ENCODE data around the gene SNX19. TPM values are rescaled to one million over a fixed set of nuclear protein-coding genes. Genes with fewer than 3 reads are reported as not detected.
A peak's percentile ranks its signal among the peaks of the same experiment; 100 is the strongest.

The SNX19 gene
- total and polyA plus RNA-seq, 2 of the 4 experiments (the other 2 are of a cell fraction), result 35.9 to 113 TPM

GRCh38 chr11:130873761-130874160, 42.5 kb downstream of the SNX19 start:
- Histone ChIP-seq H3K9me1 (ENCODE audit: insufficient read depth, low read length) (peaks cover 8% of the 10 kb centered on the region), H2BK20ac (ENCODE audit: low read depth, low read length) (no peak overlapping the region), H3K18ac (ENCODE audit: low read depth, low read length) (no peak overlapping the region), H3K36me3 (ENCODE audit: control insufficient read depth, insufficient read depth, low read length) (peaks cover 29% of the 10 kb centered on the region), H4K8ac (ENCODE audit: low read depth in 2 of 2, low read length in 2 of 2) (no peak overlapping the region; a peak in 1 of 4 replicates), H2BK5ac (ENCODE audit: low read depth, low read length, poor library complexity, severe bottlenecking) (peak overlapping the region; percentile 69), H2BK120ac (ENCODE audit: low read depth, low read length) (no peak overlapping the region), H2AK5ac (ENCODE audit: low read depth, low read length) (no peak overlapping the region), H3K9me3 (ENCODE audit: control insufficient read depth, insufficient read depth, low read length) (no peaks in the 10 kb centered on the region), H3K4me2 (ENCODE audit: low read depth, low read length) (no peak overlapping the region), H2BK15ac (ENCODE audit: low read depth, low read length) (no peak overlapping the region), H4K91ac (ENCODE audit: insufficient read depth, low read depth, low read length) (no peak overlapping the region), H3K4me3 (ENCODE audit: insufficient read depth, low read depth, low read length) (no peak overlapping the region), H3K79me1 (ENCODE audit: low read depth in 1 of 2, low read length in 2 of 2) (peaks cover 0 to 11% of the 10 kb centered on the region in 2 experiments; a peak in 2 of 4 replicates), H3K56ac (ENCODE audit: extremely low read depth, insufficient read depth, low read length) (no peak overlapping the region), H2AFZ (replicated peaks; ENCODE audit: low read length, poor library complexity) (no peak overlapping the region), H3K9ac (ENCODE audit: low read depth, low read length) (no peak overlapping the region), H3K4ac (ENCODE audit: low read depth, low read length) (no peak overlapping the region), H4K5ac (ENCODE audit: low read depth, low read length) (no peak overlapping the region), H3K4me1 (ENCODE audit: control insufficient read depth, insufficient read depth, low read length) (peaks cover 7% of the 10 kb centered on the region), H3K23ac (ENCODE audit: low read depth, low read length) (no peak overlapping the region), H4K20me1 (ENCODE audit: insufficient read depth, low read length) (peaks cover 4% of the 10 kb centered on the region; the same call in 1 of the 2 replicates), H3K27ac (ENCODE audit: insufficient read depth, low read length) (no peak overlapping the region), H3K27me3 (ENCODE audit: control insufficient read depth, insufficient read depth, low read length) (no peaks in the 10 kb centered on the region), H3K14ac (replicated peaks; ENCODE audit: low read depth, low read length) (no peak overlapping the region), H2AK9ac (replicated peaks; ENCODE audit: low read depth, low read length, poor library complexity) (no peak overlapping the region)
- TF ChIP-seq FOS (IDR thresholded peaks at IDR 0.05; ENCODE audit: low read depth, low read length) (peak; percentile 82), POLR2A (IDR thresholded peaks at IDR 0.05; ENCODE audit: low read depth, low read length) (no peak)
- BruUV-seq (replicated peaks), result no TSS peak
- intact Hi-C loops (cut with micrococcal nuclease) (no loop called here), in situ Hi-C loops (cut with MboI; ENCODE audit: low sequenced_read_pairs) (no loop called here), dilution Hi-C loops (cut with HindIII; ENCODE audit: low sequenced_read_pairs, unreplicated experiment) (loop anchor here (25.0 kb wide), 1 partner anchor 436 kb away; the partner anchor contains the start of genes ADAMTS15 and ADAMTS8)
- ATAC-seq (ENCODE audit: low read depth), result peak; percentile 8; the same call in 1 of the 2 replicates
- CTCF ChIA-PET, result no interaction called here
- no CpG with 5 or more reads among the region's 1 CpG for WGBS, 2 experiments (ENCODE audit: extremely low coverage in 2 of 2, insufficient read length in 1 of 2)
- POLR2A ChIA-PET (ENCODE audit: unreplicated experiment), result no interaction called here
- DNase-seq, result peak; percentile 76
